Subcutaneous adipose tissue (tissue), 4 donors: Measurements from ENCODE around the gene PEBP1. TPM values are rescaled to one million over a fixed set of nuclear protein-coding genes. Genes with fewer than 3 reads are reported as not detected.

Source experiments
- CTCF ChIP-seq: fragments of 450-650 bp; IDR thresholded peaks from one replicate; pipeline ENCODE4 v1.5.1; 2016; ENCODE audit warnings: low read depth, mild to moderate bottlenecking, control low read depth, antibody characterized with exemption, moderate library complexity
- total RNA-seq, 4 donors: library from RNA; depleted of rRNA; stranded (reverse); fragments of >200 nt; gene quantifications; one replicate each; pipeline ENCODE4 v1.1.0, GENCODE V29; 2016

The PEBP1 gene
- total RNA-seq, result 100 to 1,000 TPM; 207 to 336 (median 255) TPM

GRCh38 chr12:118135788-118136558 is at the start of gene PEBP1:
Gene PEBP1, plus strand, starts transcription at chr12:118136124. Its CDS starts 86 bp downstream, at chr12:118136210.
- no peak for TF ChIP-seq CTCF

- TF ChIP-seq CTCF, result no peak
Measured at GRCh38 chr12:118089782-118090181, 46.1 kb upstream of the PEBP1 start.

GRCh38 chr12:118094039-118094438 is 41.9 kb upstream of the PEBP1 start:
- no peak for TF ChIP-seq CTCF

- TF ChIP-seq CTCF, result no peak
Measured at GRCh38 chr12:118098401-118098800, 37.5 kb upstream of the PEBP1 start.

GRCh38 chr12:118098911-118099671 is 36.8 kb upstream of the PEBP1 start:
- TF ChIP-seq CTCF, result no peak

GRCh38 chr12:118101051-118101450 is 34.9 kb upstream of the PEBP1 start:
- no peak for TF ChIP-seq CTCF

GRCh38 chr12:118102070-118102469 is 33.9 kb upstream of the PEBP1 start:
- no peak for TF ChIP-seq CTCF
